Trophoblast cell (in vitro differentiated cells and primary cell): ENCODE measurements around the gene IQGAP1.

ENCODE experiments used
- DNase-seq, 2 donors: peaks; one replicate each; pipeline ENCODE4 v3.0.0-alpha.2; 2016
- H2AFZ ChIP-seq: 2 replicates; pipeline ENCODE4 v1.6.1; 2013; ENCODE audit warnings: low read length, moderate library complexity, mild to moderate bottlenecking; ENCODE audit not compliant: insufficient read depth, poor library complexity
- H2AK5ac ChIP-seq: 2 replicates; pipeline ENCODE4 v1.6.1; 2013; ENCODE audit warnings: mild to moderate bottlenecking, low read length
- H2BK120ac ChIP-seq: 2 replicates; pipeline ENCODE4 v1.6.1; 2013; ENCODE audit warnings: low read length, mild to moderate bottlenecking, moderate library complexity; ENCODE audit not compliant: insufficient read depth, poor library complexity
- H2BK12ac ChIP-seq: 2 replicates; pipeline ENCODE4 v1.6.1; 2013; ENCODE audit warnings: mild to moderate bottlenecking, low read length, moderate library complexity
- H2BK5ac ChIP-seq: 2 replicates; pipeline ENCODE4 v1.6.1; 2013; ENCODE audit warnings: low read length, low read depth, moderate library complexity, mild to moderate bottlenecking; ENCODE audit not compliant: poor library complexity
- H3K14ac ChIP-seq: 2 replicates; pipeline ENCODE4 v1.6.1; 2013; ENCODE audit warnings: mild to moderate bottlenecking, low read length
- H3K18ac ChIP-seq: 2 replicates; pipeline ENCODE4 v1.6.1; 2013; ENCODE audit warnings: mild to moderate bottlenecking, low read length
- H3K23ac ChIP-seq: 2 replicates; pipeline ENCODE4 v1.6.1; 2013; ENCODE audit warnings: low read length
- H3K27ac ChIP-seq: 2 replicates; pipeline ENCODE4 v1.5.1; 2013; ENCODE audit warnings: low read depth, mild to moderate bottlenecking, inconsistent platforms, low read length, moderate library complexity
- H3K27me3 ChIP-seq: 2 replicates; pipeline ENCODE4 v1.6.1; 2013; ENCODE audit warnings: inconsistent platforms, mild to moderate bottlenecking, low read length, moderate library complexity; ENCODE audit not compliant: insufficient read depth
- H3K36me3 ChIP-seq, 2 experiments: 1 replicate in 1 of 2; 2 replicates in 1 of 2; pipeline ENCODE4 v1.6.1; 2013; ENCODE audit warnings: low read length in 2 of 2, mild to moderate bottlenecking in 2 of 2, moderate library complexity in 1 of 2; ENCODE audit not compliant: insufficient read depth in 2 of 2, control insufficient read depth in 1 of 2
- H3K4ac ChIP-seq: 2 replicates; pipeline ENCODE4 v1.6.1; 2013; ENCODE audit warnings: low read depth, mild to moderate bottlenecking, low read length, moderate library complexity
- H3K4me1 ChIP-seq, 2 experiments: 1 replicate in 1 of 2; 2 replicates in 1 of 2; pipeline ENCODE4 v1.6.1; 2013; ENCODE audit warnings: low read length in 2 of 2, mild to moderate bottlenecking in 2 of 2, moderate library complexity in 1 of 2; ENCODE audit not compliant: insufficient read depth in 2 of 2, control insufficient read depth in 1 of 2
- H3K4me2 ChIP-seq: 2 replicates; pipeline ENCODE4 v1.6.1; 2013; ENCODE audit warnings: inconsistent platforms, mild to moderate bottlenecking, low read length, moderate library complexity
- H3K4me3 ChIP-seq: 2 replicates; pipeline ENCODE4 v1.5.1; 2013; ENCODE audit warnings: mild to moderate bottlenecking, low read depth, low read length, inconsistent platforms
- H3K79me1 ChIP-seq: one replicate; pipeline ENCODE4 v1.6.1; 2013; ENCODE audit warnings: low read length
- H3K79me2 ChIP-seq: 2 replicates; pipeline ENCODE4 v1.6.1; 2013; ENCODE audit warnings: low read length, mild to moderate bottlenecking; ENCODE audit not compliant: control insufficient read depth, insufficient read depth, poor library complexity
- H3K9ac ChIP-seq: 2 replicates; pipeline ENCODE4 v1.6.1; 2013; ENCODE audit warnings: mild to moderate bottlenecking, low read length
- H3K9me3 ChIP-seq: 2 replicates; pipeline ENCODE4 v1.6.1; 2013; ENCODE audit warnings: low read depth, mild to moderate bottlenecking, control low read depth, inconsistent platforms, low read length; ENCODE audit not compliant: insufficient read depth
- H4K12ac ChIP-seq: 2 replicates; pipeline ENCODE4 v1.6.1; 2013; ENCODE audit warnings: low read depth, mild to moderate bottlenecking, low read length, moderate library complexity
- H4K8ac ChIP-seq: 2 replicates; pipeline ENCODE4 v1.6.1; 2013; ENCODE audit warnings: low read depth, mild to moderate bottlenecking, low read length, moderate library complexity
- H4K91ac ChIP-seq: one replicate; pipeline ENCODE4 v1.6.1; 2013; ENCODE audit warnings: low read depth, mild to moderate bottlenecking, low read length, moderate library complexity
- WGBS: extraction: QIAGEN DNeasy Blood & Tissue Kit; methylation state at CpG from one replicate; pipeline ENCODE4 v1.1.7; 2013; ENCODE audit warnings: missing lambda C conversion rate; ENCODE audit not compliant: insufficient read length, insufficient coverage; ENCODE audit errors: extremely low coverage; 5-methylcytosine and 5-hydroxymethylcytosine counted together

The IQGAP1 gene

DNA sequence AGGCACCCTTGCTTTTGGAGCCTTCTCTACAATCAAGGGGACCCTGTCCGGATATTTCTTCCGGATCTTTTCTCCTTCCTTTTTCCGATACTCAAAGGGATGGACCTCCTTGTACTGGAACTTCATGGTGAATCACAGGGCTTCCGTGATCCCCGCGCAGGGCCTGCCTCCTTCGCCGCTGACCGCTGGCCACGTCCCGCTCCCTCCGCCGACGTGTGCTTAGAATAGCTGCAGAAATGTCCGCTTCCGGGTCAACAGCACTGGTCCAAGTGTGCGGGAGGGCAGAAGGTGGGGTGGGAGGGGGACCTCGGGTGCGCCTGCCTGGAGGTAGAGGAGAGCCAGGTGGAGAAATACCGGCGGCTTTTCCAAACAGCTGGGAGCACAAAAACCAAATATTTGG is 39.0 kb upstream of the IQGAP1 start:
- H3K4me2 ChIP-seq: no peak overlapping the region
- no peak overlapping the region for H3K23ac ChIP-seq
- no peak overlapping the region for H2BK120ac ChIP-seq
- no peak for DNase-seq
- H4K8ac ChIP-seq: no peak overlapping the region
- H3K4me3 ChIP-seq: no peak overlapping the region
- H3K4ac ChIP-seq: no peak overlapping the region
- peaks cover 3 to 4% of the 10 kb centered on the region in 2 experiments for H3K4me1 ChIP-seq
- no peak overlapping the region for H3K27ac ChIP-seq
- H4K91ac ChIP-seq: no peak overlapping the region
- H3K79me2 ChIP-seq: peaks cover 3% of the 10 kb centered on the region
- no peak overlapping the region for H4K12ac ChIP-seq
- H2BK5ac ChIP-seq: no peak overlapping the region
- no peak overlapping the region for H3K14ac ChIP-seq
- no peak overlapping the region for H2AFZ ChIP-seq
- H3K79me1 ChIP-seq: peaks cover 5% of the 10 kb centered on the region
- H2AK5ac ChIP-seq: no peak overlapping the region
- no CpG with 5 or more reads among the region's 21 CpGs for WGBS
- no peak overlapping the region for H3K18ac ChIP-seq
- H2BK12ac ChIP-seq: no peak overlapping the region
- H3K9me3 ChIP-seq: no peaks in the 10 kb centered on the region
- H3K27me3 ChIP-seq: no peaks in the 10 kb centered on the region
- H3K36me3 ChIP-seq: no peaks in the 10 kb centered on the region
- no peak overlapping the region for H3K9ac ChIP-seq

DNA sequence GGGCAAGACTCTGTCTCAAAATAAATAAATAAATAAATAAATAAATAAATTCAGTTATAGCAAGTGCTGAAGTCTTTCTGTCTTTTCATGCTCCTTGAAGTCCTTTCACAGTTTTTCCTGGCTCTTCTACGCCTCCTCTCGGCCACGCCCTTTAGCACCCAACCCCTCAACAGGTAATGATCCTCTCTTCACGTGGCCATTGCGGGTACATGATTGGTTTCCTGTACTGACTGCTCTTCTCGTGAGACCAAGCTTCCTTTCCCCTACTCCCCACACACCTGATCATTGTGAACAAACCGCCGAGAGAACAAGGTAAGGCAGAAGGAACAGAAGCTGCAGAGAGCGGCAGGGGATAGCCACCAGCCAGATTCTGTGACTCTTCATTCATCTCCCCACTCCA is 38.2 kb upstream of the IQGAP1 start:
- H3K9me3 ChIP-seq: no peaks in the 10 kb centered on the region
- no peaks in the 10 kb centered on the region for H3K36me3 ChIP-seq
- no peak overlapping the region for H3K9ac ChIP-seq
- no peak overlapping the region for H3K4ac ChIP-seq
- H2BK120ac ChIP-seq: no peak overlapping the region
- H4K8ac ChIP-seq: no peak overlapping the region
- H3K4me3 ChIP-seq: no peak overlapping the region
- H3K18ac ChIP-seq: no peak overlapping the region
- no peak overlapping the region for H3K23ac ChIP-seq
- H3K27ac ChIP-seq: no peak overlapping the region
- peaks cover 3% of the 10 kb centered on the region for H3K79me2 ChIP-seq
- H2AK5ac ChIP-seq: peak overlapping the region; percentile 72
- H2AFZ ChIP-seq: no peak overlapping the region
- peaks cover 3 to 4% of the 10 kb centered on the region in 2 experiments for H3K4me1 ChIP-seq
- H3K27me3 ChIP-seq: no peaks in the 10 kb centered on the region
- H4K91ac ChIP-seq: peak overlapping the region; percentile 16
- no CpG with 5 or more reads among the region's 9 CpGs for WGBS
- H3K14ac ChIP-seq: no peak overlapping the region
- H3K79me1 ChIP-seq: peaks cover 5% of the 10 kb centered on the region
- no peak overlapping the region for H4K12ac ChIP-seq
- H2BK5ac ChIP-seq: no peak overlapping the region
- H2BK12ac ChIP-seq: peak overlapping the region; percentile 12
- no peak overlapping the region for H3K4me2 ChIP-seq
- no peak for DNase-seq

DNA sequence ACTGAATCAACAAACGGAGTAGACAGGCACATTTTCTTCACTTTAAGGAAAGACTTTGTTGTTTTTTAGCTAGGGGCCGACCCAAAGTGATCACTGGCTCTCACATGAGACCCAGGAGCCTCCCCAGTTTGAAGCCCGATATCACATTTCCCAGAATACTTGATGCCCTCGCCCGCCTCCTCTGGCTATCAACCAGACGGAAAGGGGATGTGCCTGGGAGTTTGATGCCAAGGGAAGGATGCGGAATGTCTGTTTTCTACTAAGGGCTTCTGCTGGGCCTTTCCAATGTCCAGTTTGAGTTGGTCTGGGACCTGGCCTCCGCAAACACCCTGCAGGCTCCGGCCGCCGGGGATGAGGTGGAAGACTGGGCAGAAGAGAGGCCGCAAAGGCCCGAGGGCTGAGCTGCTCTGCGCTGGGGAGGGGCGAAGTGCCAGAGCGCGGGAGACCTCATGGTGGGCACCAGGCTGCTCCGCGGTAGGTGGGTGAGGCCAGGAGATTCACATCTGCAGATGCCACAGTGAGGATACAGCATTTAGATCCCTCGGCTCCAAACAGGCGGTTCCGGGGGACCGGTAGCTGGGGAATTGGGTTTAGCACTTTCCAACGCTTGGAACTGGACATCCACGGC is 36.4 kb upstream of the IQGAP1 start:
- peak overlapping the region; percentile 91 for H3K4me2 ChIP-seq
- H3K4me3 ChIP-seq: peak overlapping the region; percentile 64
- peaks cover 5% of the 10 kb centered on the region for H3K79me1 ChIP-seq
- H3K79me2 ChIP-seq: peaks cover 3% of the 10 kb centered on the region
- no peak overlapping the region for H3K27ac ChIP-seq
- no peak overlapping the region for H2AK5ac ChIP-seq
- peaks cover 3 to 4% of the 10 kb centered on the region in 2 experiments for H3K4me1 ChIP-seq
- peak overlapping the region; percentile 10 for H3K14ac ChIP-seq
- no peak overlapping the region for H2BK5ac ChIP-seq
- peak overlapping the region; percentile 42 for H3K18ac ChIP-seq
- no peak overlapping the region for H3K9ac ChIP-seq
- H2AFZ ChIP-seq: peak overlapping the region; percentile 95
- no CpG with 5 or more reads among the region's 25 CpGs for WGBS
- H4K91ac ChIP-seq: peak overlapping the region; percentile 45
- peak overlapping the region; percentile 85 for H4K8ac ChIP-seq
- H2BK120ac ChIP-seq: no peak overlapping the region
- peaks cover 0 to 2% of the 10 kb centered on the region in 2 experiments for H3K36me3 ChIP-seq
- H3K4ac ChIP-seq: no peak overlapping the region
- no peak overlapping the region for H3K23ac ChIP-seq
- H3K9me3 ChIP-seq: no peaks in the 10 kb centered on the region
- no peak for DNase-seq
- no peak overlapping the region for H2BK12ac ChIP-seq
- peak overlapping the region; percentile 61 for H4K12ac ChIP-seq
- no peaks in the 10 kb centered on the region for H3K27me3 ChIP-seq

DNA sequence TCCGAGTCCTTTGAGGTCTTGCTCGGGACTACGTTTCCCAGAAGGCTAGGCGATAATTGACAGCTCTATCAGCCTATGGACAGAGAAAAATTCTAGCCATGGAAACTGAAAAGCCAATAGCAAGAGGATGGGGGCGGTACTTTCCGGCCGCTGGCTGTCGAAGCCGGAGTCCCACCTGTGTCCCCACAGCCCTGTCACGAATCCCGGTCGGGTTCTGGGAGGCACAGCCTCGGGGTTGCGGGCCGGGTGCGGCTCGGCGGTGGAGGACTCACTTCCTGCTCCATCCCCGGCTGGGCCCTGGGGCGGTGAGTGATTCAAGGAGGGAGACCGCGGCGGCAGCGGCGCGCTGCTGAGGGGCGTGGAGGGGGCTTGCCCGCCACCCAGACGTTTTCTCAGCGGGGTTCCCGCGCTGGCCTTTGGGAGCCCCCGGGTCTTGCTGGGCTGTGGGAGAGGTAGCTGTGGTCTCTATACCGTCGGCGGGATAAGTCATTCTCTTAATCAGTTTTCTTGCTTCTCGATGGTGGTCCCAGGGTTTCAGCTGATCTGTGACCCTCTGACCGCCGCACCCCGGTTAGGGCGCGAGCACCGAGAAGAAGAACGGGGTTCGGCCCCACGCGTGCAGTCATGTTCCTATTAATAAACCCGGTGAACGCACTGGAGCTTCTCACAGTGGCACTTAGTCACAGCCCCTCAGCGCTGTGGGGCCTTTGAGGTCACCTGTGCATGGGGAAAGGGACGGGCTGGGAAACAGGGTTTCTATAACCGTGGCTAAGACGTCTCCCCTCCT is 35.7 kb upstream of the IQGAP1 start, which contains the start of gene ZNF774:
ZNF774 (plus strand) TSS at position 178 of the 787 bp plus-strand sequence. CDS start 2,377 bp downstream, outside the sequence.
- Histone ChIP-seq H4K12ac (peak within 1 kb of the TSS; percentile 61), H2BK120ac (peak within 1 kb of the TSS; percentile 10), H3K36me3 (peaks cover 0 to 2% of the 10 kb centered on the region in 2 experiments), H3K23ac (no peak within 1 kb of the TSS), H2AFZ (peak within 1 kb of the TSS; percentile 95), H3K79me1 (peaks cover 5% of the 10 kb centered on the region), H3K4ac (no peak within 1 kb of the TSS), H3K79me2 (peaks cover 3% of the 10 kb centered on the region), H2BK12ac (no peak within 1 kb of the TSS), H3K4me1 (peaks cover 3 to 4% of the 10 kb centered on the region in 2 experiments), H3K27me3 (no peaks in the 10 kb centered on the region), H2AK5ac (no peak within 1 kb of the TSS), H3K4me3 (peak within 1 kb of the TSS; percentile 85), H3K18ac (peak within 1 kb of the TSS; percentile 65), H2BK5ac (no peak within 1 kb of the TSS), H4K91ac (peak within 1 kb of the TSS; percentile 68), H3K9me3 (no peaks in the 10 kb centered on the region), H3K9ac (peak within 1 kb of the TSS; percentile 29), H3K4me2 (peak within 1 kb of the TSS; percentile 91), H3K14ac (peak within 1 kb of the TSS; percentile 26), H4K8ac (peak within 1 kb of the TSS; percentile 85), H3K27ac (peak within 1 kb of the TSS; percentile 36)
- peak; percentile 99 to 100 for DNase-seq
- WGBS: no CpG with 5 or more reads among the region's 53 CpGs
